H9 (cell line): Measurements from ENCODE around the gene BSN. TPM values are rescaled to one million over a fixed set of nuclear protein-coding genes. Genes with fewer than 3 reads are reported as not detected.
A peak's percentile ranks its signal among the peaks of the same experiment; 100 is the strongest.

Experiments
- DNase-seq: peaks from one replicate; pipeline ENCODE4 v3.0.0-alpha.2; 2017
- H2AFZ ChIP-seq: one replicate; pipeline ENCODE4 v1.6.1; 2013; ENCODE audit warnings: mild to moderate bottlenecking, low read length, control low read depth, moderate library complexity
- H2AK5ac ChIP-seq: 2 replicates; pipeline ENCODE4 v1.6.1; 2013; ENCODE audit warnings: low read length, control low read depth, mixed read lengths; ENCODE audit not compliant: insufficient read length
- H2BK120ac ChIP-seq: one replicate; pipeline ENCODE4 v1.6.1; 2013; ENCODE audit warnings: low read depth, mild to moderate bottlenecking, low read length, control low read depth, inconsistent platforms; ENCODE audit not compliant: poor library complexity, severe bottlenecking
- H2BK12ac ChIP-seq: 2 replicates; pipeline ENCODE4 v1.6.1; 2013; ENCODE audit warnings: low read length, control low read depth, mixed read lengths, low read depth; ENCODE audit not compliant: insufficient read length
- H2BK15ac ChIP-seq: 2 replicates; pipeline ENCODE4 v1.6.1; 2013; ENCODE audit warnings: low read depth, low read length, control low read depth
- H2BK20ac ChIP-seq: one replicate; pipeline ENCODE4 v1.6.1; 2013; ENCODE audit warnings: low read depth, mild to moderate bottlenecking, low read length, control low read depth, inconsistent platforms; ENCODE audit not compliant: poor library complexity, severe bottlenecking
- H2BK5ac ChIP-seq: 2 replicates; pipeline ENCODE4 v1.6.1; 2013; ENCODE audit warnings: low read length, control low read depth, mixed read lengths; ENCODE audit not compliant: insufficient read length
- H3K14ac ChIP-seq: 2 replicates; pipeline ENCODE4 v1.6.1; 2013; ENCODE audit warnings: low read length, control low read depth; ENCODE audit not compliant: insufficient read depth
- H3K18ac ChIP-seq: 2 replicates; pipeline ENCODE4 v1.6.1; 2013; ENCODE audit warnings: low read depth, mild to moderate bottlenecking, mixed read lengths, low read length, control low read depth; ENCODE audit not compliant: insufficient read length
- H3K23ac ChIP-seq: 2 replicates; pipeline ENCODE4 v1.6.1; 2013; ENCODE audit warnings: low read length, control low read depth, mixed read lengths, low read depth; ENCODE audit not compliant: insufficient read length
- H3K23me2 ChIP-seq: 2 replicates; pipeline ENCODE4 v1.6.1; 2013; ENCODE audit warnings: low read depth, mild to moderate bottlenecking, mixed read lengths, low read length, control low read depth; ENCODE audit not compliant: insufficient read length, poor library complexity, severe bottlenecking
- H3K27ac ChIP-seq: 2 replicates; pipeline ENCODE4 v1.5.1; 2013; ENCODE audit warnings: low read length, control low read depth, mixed read lengths, low read depth; ENCODE audit not compliant: insufficient read length
- H3K27me3 ChIP-seq: 2 replicates; pipeline ENCODE4 v1.6.1; 2013; ENCODE audit warnings: low read length, control low read depth, inconsistent platforms; ENCODE audit not compliant: insufficient read depth
- H3K4ac ChIP-seq: 2 replicates; pipeline ENCODE4 v1.6.1; 2013; ENCODE audit warnings: low read depth, mild to moderate bottlenecking, control low read depth, inconsistent platforms, low read length, moderate library complexity
- H3K4me1 ChIP-seq: 2 replicates; pipeline ENCODE4 v1.6.1; 2013; ENCODE audit warnings: low read length, control low read depth, inconsistent platforms; ENCODE audit not compliant: insufficient read depth
- H3K4me2 ChIP-seq: 2 replicates; pipeline ENCODE4 v1.6.1; 2013; ENCODE audit warnings: low read length, control low read depth, mixed read lengths; ENCODE audit not compliant: insufficient read length, insufficient read depth
- H3K56ac ChIP-seq: 2 replicates; pipeline ENCODE4 v1.6.1; 2013; ENCODE audit warnings: low read depth, mild to moderate bottlenecking, mixed read lengths, low read length, control low read depth; ENCODE audit not compliant: insufficient read length
- H3K79me1 ChIP-seq: 2 replicates; pipeline ENCODE4 v1.6.1; 2013; ENCODE audit warnings: low read depth, mild to moderate bottlenecking, moderate library complexity, low read length, control low read depth, inconsistent platforms; ENCODE audit not compliant: insufficient read depth, poor library complexity, severe bottlenecking
- H3K79me2 ChIP-seq: 2 replicates; pipeline ENCODE4 v1.6.1; 2013; ENCODE audit warnings: low read length, control low read depth, inconsistent platforms; ENCODE audit not compliant: insufficient read depth
- H3K9ac ChIP-seq: 2 replicates; pipeline ENCODE4 v1.6.1; 2013; ENCODE audit warnings: low read length, control low read depth, mixed read lengths; ENCODE audit not compliant: insufficient read length; ENCODE audit errors: extremely low read depth
- H3K9me3 ChIP-seq: one replicate; pipeline ENCODE4 v1.6.1; 2013; ENCODE audit warnings: low read depth, low read length, inconsistent platforms; ENCODE audit not compliant: control insufficient read depth
- H3T11ph ChIP-seq: one replicate; pipeline ENCODE4 v1.6.1; 2013; ENCODE audit warnings: mild to moderate bottlenecking, low read length, control low read depth, inconsistent platforms
- H4K20me1 ChIP-seq: one replicate; pipeline ENCODE4 v1.6.1; 2013; ENCODE audit not compliant: control insufficient read depth, insufficient read length, insufficient read depth
- H4K5ac ChIP-seq: 2 replicates; pipeline ENCODE4 v1.6.1; 2013; ENCODE audit warnings: low read depth, mild to moderate bottlenecking, mixed read lengths, low read length, control low read depth; ENCODE audit not compliant: insufficient read length
- H4K8ac ChIP-seq: replicated peaks from 2 replicates; pipeline ENCODE4 v1.6.1; 2013; ENCODE audit warnings: low read length, control low read depth, mixed read lengths, low read depth; ENCODE audit not compliant: insufficient read length
- H4K91ac ChIP-seq: 2 replicates; pipeline ENCODE4 v1.6.1; 2013; ENCODE audit warnings: low read depth, mild to moderate bottlenecking, moderate library complexity, mixed read lengths, low read length, control low read depth; ENCODE audit not compliant: insufficient read length
- H3K27ac Mint-ChIP-seq, 3 experiments: 2 replicates in 2 of 3; 3 replicates in 1 of 3; pipeline ENCODE4 v1.8.0; 2020 to 2021; ENCODE audit warnings: mixed read lengths in 3 of 3, mild to moderate bottlenecking in 1 of 3, moderate library complexity in 1 of 3
- H3K27me3 Mint-ChIP-seq: 2 replicates; pipeline ENCODE4 v1.8.0; 2021; ENCODE audit warnings: low read depth, mild to moderate bottlenecking, moderate library complexity, mixed read lengths
- H3K36me3 Mint-ChIP-seq, 3 experiments: 2 replicates in 2 of 3; 3 replicates in 1 of 3; pipeline ENCODE4 v1.8.0; 2020 to 2021; ENCODE audit warnings: low read depth in 3 of 3, mixed read lengths in 3 of 3; ENCODE audit not compliant: insufficient read depth in 1 of 3
- H3K4me1 Mint-ChIP-seq, 2 experiments: 2 replicates each; pipeline ENCODE4 v1.8.0; 2020; ENCODE audit warnings: mixed read lengths in 2 of 2
- H3K4me3 Mint-ChIP-seq, 2 experiments: 2 replicates in 1 of 2; 3 replicates in 1 of 2; pipeline ENCODE4 v1.8.0; 2020 to 2021; ENCODE audit warnings: mild to moderate bottlenecking in 2 of 2, mixed read lengths in 2 of 2, moderate library complexity in 1 of 2
- H3K9me3 Mint-ChIP-seq, 2 experiments: 2 replicates in 1 of 2; 3 replicates in 1 of 2; pipeline ENCODE4 v1.8.0; 2020; ENCODE audit warnings: mild to moderate bottlenecking in 2 of 2, mixed read lengths in 2 of 2, moderate library complexity in 1 of 2
- WGBS: extraction: QIAGEN DNeasy Blood & Tissue Kit; methylation state at CpG from one replicate; pipeline ENCODE4 v1.1.7; 2013; ENCODE audit warnings: missing lambda C conversion rate, low lambda C conversion rate, mixed read lengths; ENCODE audit not compliant: insufficient read length; ENCODE audit errors: extremely low coverage; 5-methylcytosine and 5-hydroxymethylcytosine counted together
- total RNA-seq: library from RNA; stranded (reverse); gene quantifications from 2 replicates; pipeline ENCODE4 v1.2.1, GENCODE V29; 2021
- TF ChIP-seq, protein P1 (sequence below): fragments of 200-600 bp; sonication (generic); conservative IDR thresholded peaks from 3 replicates; pipeline ENCODE4 v1.8.0; 2021; ENCODE audit warnings: antibody characterized with exemption, mild to moderate bottlenecking

BSN gene
- total RNA-seq, 1 experiment from 2014 or later: 2.4 TPM

DNA sequence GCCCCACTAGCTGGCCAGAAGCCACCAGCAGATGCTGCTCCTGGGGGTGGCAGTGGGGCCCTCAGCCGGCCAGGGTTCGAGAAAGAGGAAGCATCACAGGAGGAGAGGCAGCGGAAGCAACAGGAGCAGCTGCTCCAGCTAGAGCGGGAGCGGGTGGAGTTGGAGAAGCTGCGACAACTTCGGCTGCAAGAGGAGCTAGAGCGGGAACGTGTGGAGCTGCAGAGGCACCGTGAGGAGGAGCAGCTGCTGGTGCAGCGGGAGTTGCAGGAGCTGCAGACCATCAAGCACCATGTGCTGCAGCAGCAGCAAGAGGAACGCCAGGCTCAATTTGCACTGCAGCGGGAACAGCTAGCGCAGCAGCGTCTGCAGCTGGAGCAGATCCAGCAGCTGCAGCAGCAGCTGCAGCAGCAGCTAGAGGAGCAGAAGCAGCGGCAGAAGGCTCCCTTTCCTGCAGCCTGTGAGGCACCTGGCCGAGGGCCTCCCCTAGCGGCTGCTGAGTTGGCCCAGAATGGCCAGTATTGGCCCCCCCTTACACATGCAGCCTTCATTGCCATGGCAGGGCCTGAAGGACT is 102.3 kb downstream of the BSN start:
- no peaks in the 10 kb centered on the region for H3K79me1 ChIP-seq
- no peak overlapping the region for H2BK15ac ChIP-seq
- H2BK5ac ChIP-seq: no peak overlapping the region
- Mint-ChIP-seq H3K4me3 (no peak overlapping the region), H3K4me1 (no peaks in the 10 kb centered on the region), H3K27me3 (no peaks in the 10 kb centered on the region), H3K9me3 (no peaks in the 10 kb centered on the region), H3K36me3 (no peaks in the 10 kb centered on the region; a peak in 1 of 7 replicates), H3K27ac (peak overlapping the region in 1 of 3 experiments; percentile 77; a peak in 1 of 7 replicates)
- H3K9ac ChIP-seq: no peak overlapping the region
- no peaks in the 10 kb centered on the region for H3K9me3 ChIP-seq
- no peak overlapping the region for H4K5ac ChIP-seq
- no peak overlapping the region for H2BK12ac ChIP-seq
- H3K4me1 ChIP-seq: no peaks in the 10 kb centered on the region
- no peak for DNase-seq
- no peak overlapping the region for H3T11ph ChIP-seq
- no peak overlapping the region for H2AK5ac ChIP-seq
- H4K91ac ChIP-seq: no peak overlapping the region
- no peak overlapping the region for H3K18ac ChIP-seq
- H3K27me3 ChIP-seq: no peaks in the 10 kb centered on the region
- no peak overlapping the region for H3K14ac ChIP-seq
- H3K4me2 ChIP-seq: no peak overlapping the region
- H3K23me2 ChIP-seq: no peaks in the 10 kb centered on the region
- no CpG with 5 or more reads among the region's 18 CpGs for WGBS
- H4K20me1 ChIP-seq: no peaks in the 10 kb centered on the region
- no peaks in the 10 kb centered on the region for H3K79me2 ChIP-seq
- H3K27ac ChIP-seq: no peak overlapping the region
- H2AFZ ChIP-seq: no peak overlapping the region
- TF ChIP-seq, protein P1, sequence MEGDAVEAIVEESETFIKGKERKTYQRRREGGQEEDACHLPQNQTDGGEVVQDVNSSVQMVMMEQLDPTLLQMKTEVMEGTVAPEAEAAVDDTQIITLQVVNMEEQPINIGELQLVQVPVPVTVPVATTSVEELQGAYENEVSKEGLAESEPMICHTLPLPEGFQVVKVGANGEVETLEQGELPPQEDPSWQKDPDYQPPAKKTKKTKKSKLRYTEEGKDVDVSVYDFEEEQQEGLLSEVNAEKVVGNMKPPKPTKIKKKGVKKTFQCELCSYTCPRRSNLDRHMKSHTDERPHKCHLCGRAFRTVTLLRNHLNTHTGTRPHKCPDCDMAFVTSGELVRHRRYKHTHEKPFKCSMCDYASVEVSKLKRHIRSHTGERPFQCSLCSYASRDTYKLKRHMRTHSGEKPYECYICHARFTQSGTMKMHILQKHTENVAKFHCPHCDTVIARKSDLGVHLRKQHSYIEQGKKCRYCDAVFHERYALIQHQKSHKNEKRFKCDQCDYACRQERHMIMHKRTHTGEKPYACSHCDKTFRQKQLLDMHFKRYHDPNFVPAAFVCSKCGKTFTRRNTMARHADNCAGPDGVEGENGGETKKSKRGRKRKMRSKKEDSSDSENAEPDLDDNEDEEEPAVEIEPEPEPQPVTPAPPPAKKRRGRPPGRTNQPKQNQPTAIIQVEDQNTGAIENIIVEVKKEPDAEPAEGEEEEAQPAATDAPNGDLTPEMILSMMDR: no peak
- no peak overlapping the region for H2BK20ac ChIP-seq
- H3K56ac ChIP-seq: no peak overlapping the region
- no peak overlapping the region for H4K8ac ChIP-seq
- H2BK120ac ChIP-seq: no peak overlapping the region
- no peak overlapping the region for H3K23ac ChIP-seq
- no peak overlapping the region for H3K4ac ChIP-seq
